NCI-H1105 treated with DMSO at 0.1 percent for 48 hours (cell line): ENCODE measurements around the gene FKBP5.

ENCODE experiments used
- DNase-seq: peaks from one replicate; lab custom pipeline; 2025; lab: John Stamatoyannopoulos, UW

Gene FKBP5

GRCh38 chr6:35662999-35663398 lies 25.7 kb downstream of the FKBP5 start:
- no peak for DNase-seq

GRCh38 chr6:35654883-35655282 lies 33.8 kb downstream of the FKBP5 start:
- DNase-seq: no peak

GRCh38 chr6:35651244-35651643 lies 37.5 kb downstream of the FKBP5 start:
- DNase-seq: no peak

- no peak for DNase-seq
Measured at GRCh38 chr6:35650015-35650414, 38.7 kb downstream of the FKBP5 start.

GRCh38 chr6:35648203-35648602 lies 40.5 kb downstream of the FKBP5 start:
- no peak for DNase-seq

- no peak for DNase-seq
Measured at GRCh38 chr6:35647400-35647799, 41.3 kb downstream of the FKBP5 start.

GRCh38 chr6:35643162-35643535 lies 45.6 kb downstream of the FKBP5 start:
- DNase-seq: no peak

GRCh38 chr6:35642471-35643161 lies 46.1 kb downstream of the FKBP5 start:
- no peak for DNase-seq

- no peak for DNase-seq
Measured at GRCh38 chr6:35640017-35640664, 48.6 kb downstream of the FKBP5 start.

- DNase-seq: no peak
Measured at GRCh38 chr6:35638679-35639078, 50.0 kb downstream of the FKBP5 start.

GRCh38 chr6:35637911-35638310 lies 50.8 kb downstream of the FKBP5 start:
- no peak for DNase-seq

GRCh38 chr6:35635601-35636597 lies 52.8 kb downstream of the FKBP5 start:
- DNase-seq: no peak

GRCh38 chr6:35634316-35634715 lies 54.4 kb downstream of the FKBP5 start:
- no peak for DNase-seq

- DNase-seq: no peak
Measured at GRCh38 chr6:35633579-35634089, 55.1 kb downstream of the FKBP5 start.

- DNase-seq: no peak
Measured at GRCh38 chr6:35629876-35630378, 58.8 kb downstream of the FKBP5 start.

GRCh38 chr6:35626401-35626800 lies 62.3 kb downstream of the FKBP5 start:
- DNase-seq: no peak

- no peak for DNase-seq
Measured at GRCh38 chr6:35624341-35625070, 64.2 kb downstream of the FKBP5 start.

- no peak for DNase-seq
Measured at GRCh38 chr6:35622283-35622682, 66.4 kb downstream of the FKBP5 start.

GRCh38 chr6:35620706-35621105 lies 68.0 kb downstream of the FKBP5 start:
- no peak for DNase-seq

- DNase-seq: no peak
Measured at GRCh38 chr6:35613762-35614161, 75.0 kb downstream of the FKBP5 start.

GRCh38 chr6:35611240-35611639 lies 77.5 kb downstream of the FKBP5 start:
- DNase-seq: no peak

GRCh38 chr6:35610830-35611229 lies 77.9 kb downstream of the FKBP5 start:
- DNase-seq: no peak
